ENCODE results near the gene ARHGEF33.

DNA sequence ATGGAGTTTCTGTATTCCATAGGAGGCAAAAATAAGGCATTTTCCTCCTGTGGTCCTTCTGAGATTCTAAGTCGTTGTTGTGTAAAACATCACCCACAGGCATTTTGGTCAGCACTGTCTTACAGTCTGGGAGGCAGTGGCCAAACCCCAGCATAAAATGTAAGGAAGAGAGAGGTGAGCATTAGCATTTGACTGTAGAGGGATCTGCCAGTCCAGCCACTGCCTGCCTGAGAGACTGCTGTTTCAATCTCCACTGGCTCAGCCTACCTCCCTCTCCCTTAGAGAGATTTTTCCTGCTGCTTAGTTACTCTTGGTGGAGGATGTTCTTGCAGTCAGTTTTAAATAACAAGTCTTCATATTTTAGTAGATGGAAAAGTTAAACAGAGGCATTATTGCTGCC, 77.0 kb downstream of the ARHGEF33 start:
- TF ChIP-seq, protein P1, sequence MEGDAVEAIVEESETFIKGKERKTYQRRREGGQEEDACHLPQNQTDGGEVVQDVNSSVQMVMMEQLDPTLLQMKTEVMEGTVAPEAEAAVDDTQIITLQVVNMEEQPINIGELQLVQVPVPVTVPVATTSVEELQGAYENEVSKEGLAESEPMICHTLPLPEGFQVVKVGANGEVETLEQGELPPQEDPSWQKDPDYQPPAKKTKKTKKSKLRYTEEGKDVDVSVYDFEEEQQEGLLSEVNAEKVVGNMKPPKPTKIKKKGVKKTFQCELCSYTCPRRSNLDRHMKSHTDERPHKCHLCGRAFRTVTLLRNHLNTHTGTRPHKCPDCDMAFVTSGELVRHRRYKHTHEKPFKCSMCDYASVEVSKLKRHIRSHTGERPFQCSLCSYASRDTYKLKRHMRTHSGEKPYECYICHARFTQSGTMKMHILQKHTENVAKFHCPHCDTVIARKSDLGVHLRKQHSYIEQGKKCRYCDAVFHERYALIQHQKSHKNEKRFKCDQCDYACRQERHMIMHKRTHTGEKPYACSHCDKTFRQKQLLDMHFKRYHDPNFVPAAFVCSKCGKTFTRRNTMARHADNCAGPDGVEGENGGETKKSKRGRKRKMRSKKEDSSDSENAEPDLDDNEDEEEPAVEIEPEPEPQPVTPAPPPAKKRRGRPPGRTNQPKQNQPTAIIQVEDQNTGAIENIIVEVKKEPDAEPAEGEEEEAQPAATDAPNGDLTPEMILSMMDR (IDR thresholded peaks at IDR 0.05; ENCODE audit: low read depth, low read length): no peak
- TF ChIP-seq MAX (IDR thresholded peaks at IDR 0.05; ENCODE audit: low read depth, low read length) (no peak), MYC (IDR thresholded peaks at IDR 0.05; ENCODE audit: low read depth, low read length) (no peak), POLR2A (IDR thresholded peaks at IDR 0.05; ENCODE audit: extremely low read depth, insufficient read length) (no peak)
